PFSK-1 (cell line): ENCODE results near the gene DPPA4.

Source experiments
- POLR2AphosphoS5 ChIP-seq: IDR thresholded peaks from 2 replicates; pipeline ENCODE4 v1.6.1; 2012; ENCODE audit warnings: low read depth, mild to moderate bottlenecking, control low read depth, low read length, moderate library complexity
- REST ChIP-seq, 2 experiments: IDR thresholded peaks; 2 replicates each; pipeline versions ENCODE4 v1.6.1 to v1.8.0; 2011 to 2012; ENCODE audit warnings: low read depth in 2 of 2, low read length in 2 of 2, control low read depth in 1 of 2, inconsistent platforms in 1 of 2, mild to moderate bottlenecking in 1 of 2, moderate library complexity in 1 of 2; ENCODE audit not compliant: insufficient read depth in 1 of 2

- TF ChIP-seq POLR2AphosphoS5 (no peak), REST (IDR thresholded peaks at IDR 0.05; ENCODE audit: insufficient read depth in 1 of 2, low read depth in 2 of 2, low read length in 2 of 2) (no peak)
Measured at GRCh38 chr3:109384164-109384563, 46.8 kb upstream of the DPPA4 start.
